SK-N-SH (cell line): ENCODE results near the gene ASB18. TPM values are rescaled to one million over a fixed set of nuclear protein-coding genes. Genes with fewer than 3 reads are reported as not detected.

Source experiments
- CTCF ChIA-PET: fragments of 300-600, 350-600 bp; formaldehyde crosslinking; extraction: SDS; loops from one replicate; lab custom pipeline; 2021; lab: Yijun Ruan, JAX
- POLR2A ChIA-PET: fragments of 350-600 bp; sonication (Branson Sonifier 250); formaldehyde crosslinking; extraction: SDS; loops from one replicate; lab custom pipeline; 2020; ENCODE audit warnings: antibody characterized with exemption, inconsistent platforms; lab: Yijun Ruan, JAX
- DNase-seq: peaks from one replicate; pipeline ENCODE4 v3.0.0; 2012
- H2AFZ ChIP-seq: fragments of 200-600 bp; sonication (generic); 2 replicates; pipeline ENCODE4 v1.8.1; 2016; ENCODE audit warnings: antibody characterized with exemption, mild to moderate bottlenecking, low read depth
- H3F3A ChIP-seq: fragments of 200-600 bp; sonication (generic); replicated peaks from 2 replicates; pipeline ENCODE3; 2016; ENCODE audit warnings: antibody characterized with exemption, mild to moderate bottlenecking; ENCODE audit not compliant: insufficient read depth
- H3K27ac ChIP-seq, 2 experiments: fragments of 200-500 bp in 1 of 2; fragments of 200-600 bp in 1 of 2; sonication (Bioruptor generic) in 1 of 2; sonication (generic), shearing (Covaris generic) in 1 of 2; 2 replicates each; pipeline versions ENCODE4 v1.5.1 to v1.6.1; 2014 to 2016; ENCODE audit warnings: low read depth in 2 of 2, inconsistent platforms in 1 of 2, low read length in 1 of 2, mild to moderate bottlenecking in 1 of 2, mixed read lengths in 1 of 2
- H3K27me3 ChIP-seq: fragments of 200-600 bp; sonication (generic), shearing (Covaris generic); 2 replicates; pipeline ENCODE4 v1.6.1; 2016; ENCODE audit warnings: mixed run types; ENCODE audit not compliant: insufficient read depth
- H3K36me3 ChIP-seq, 2 experiments: fragments of 200-500 bp in 1 of 2; fragments of 200-600 bp in 1 of 2; sonication (Bioruptor generic) in 1 of 2; sonication (generic) in 1 of 2; replicated peaks in 1 of 2; 2 replicates each; pipeline versions ENCODE3 to v1.5.1; 2014 to 2016; ENCODE audit warnings: low read length in 1 of 2, mild to moderate bottlenecking in 1 of 2; ENCODE audit not compliant: insufficient read depth in 2 of 2, control insufficient read depth in 1 of 2
- H3K4me1 ChIP-seq, 2 experiments: fragments of 200-500 bp in 1 of 2; fragments of 200-600 bp in 1 of 2; sonication (Bioruptor generic) in 1 of 2; sonication (generic), shearing (Covaris generic) in 1 of 2; 2 replicates each; pipeline versions ENCODE4 v1.5.1 to v1.6.1; 2014 to 2016; ENCODE audit warnings: low read depth in 1 of 2, low read length in 1 of 2, mixed run types in 1 of 2; ENCODE audit not compliant: insufficient read depth in 2 of 2, control insufficient read depth in 1 of 2
- H3K4me2 ChIP-seq: fragments of 200-600 bp; sonication (generic), shearing (Covaris generic); 2 replicates; pipeline ENCODE4 v1.6.1; 2017; ENCODE audit warnings: mixed run types
- H3K4me3 ChIP-seq, 2 experiments: fragments of 200-500 bp in 1 of 2; fragments of 200-600 bp in 1 of 2; sonication (Bioruptor generic) in 1 of 2; sonication (generic), shearing (Covaris generic) in 1 of 2; 2 replicates each; pipeline versions ENCODE4 v1.5.1 to v1.8.1; 2014 to 2016; ENCODE audit warnings: low read depth in 2 of 2, inconsistent platforms in 1 of 2, low read length in 1 of 2, mild to moderate bottlenecking in 1 of 2, mixed read lengths in 1 of 2, moderate library complexity in 1 of 2
- H3K79me2 ChIP-seq: fragments of 200-600 bp; sonication (generic); 2 replicates; pipeline ENCODE4 v1.8.1; 2017; ENCODE audit warnings: mild to moderate bottlenecking; ENCODE audit not compliant: insufficient read depth
- H3K9ac ChIP-seq: fragments of 200-600 bp; sonication (generic); 2 replicates; pipeline ENCODE4 v1.6.1; 2017; ENCODE audit warnings: mixed run types
- H3K9me2 ChIP-seq: fragments of 200-600 bp; sonication (generic); 2 replicates; pipeline ENCODE4 v1.6.1; 2017; ENCODE audit warnings: mixed run types
- H3K9me3 ChIP-seq: fragments of 200-600 bp; sonication (generic); 2 replicates; pipeline ENCODE4 v1.6.1; 2017; ENCODE audit warnings: mixed run types, mild to moderate bottlenecking, moderate library complexity
- H4K20me1 ChIP-seq: fragments of 200-600 bp; sonication (generic); 2 replicates; pipeline ENCODE4 v1.6.1; 2017; ENCODE audit warnings: mild to moderate bottlenecking, mixed run types; ENCODE audit not compliant: insufficient read depth
- EP300 ChIP-seq, 2 experiments: IDR thresholded peaks; 2 replicates each; pipeline versions ENCODE4 v1.4.0 to v1.6.1; 2012; ENCODE audit warnings: borderline replicate concordance in 1 of 2, low read depth in 1 of 2, low read length in 1 of 2
- GABPA ChIP-seq: IDR thresholded peaks from 2 replicates; pipeline ENCODE4 v1.4.0; 2012; ENCODE audit warnings: low read depth, mild to moderate bottlenecking
- GATA2 ChIP-seq: sonication (generic); formaldehyde crosslinking; IDR thresholded peaks from 2 replicates; pipeline ENCODE4 v1.5.0; 2020; ENCODE audit warnings: mild to moderate bottlenecking, missing genetic modification reagents
- NRF1 ChIP-seq: IDR thresholded peaks from 2 replicates; pipeline ENCODE4 v1.6.1; 2012; ENCODE audit warnings: low read depth, mild to moderate bottlenecking, low read length
- RCOR1 ChIP-seq: fragments of 150-350 bp; IDR thresholded peaks from 2 replicates; pipeline ENCODE4 v1.6.1; 2017; ENCODE audit warnings: antibody characterized with exemption, low read length
- TAF1 ChIP-seq: IDR thresholded peaks from 2 replicates; pipeline ENCODE4 v1.6.1; 2012; ENCODE audit warnings: low read depth, mild to moderate bottlenecking, low read length, moderate library complexity, borderline replicate concordance
- TEAD4 ChIP-seq: IDR thresholded peaks from 2 replicates; pipeline ENCODE4 v1.4.0; 2012; ENCODE audit warnings: mild to moderate bottlenecking, borderline replicate concordance; ENCODE audit not compliant: insufficient read depth
- WGBS: methylation state at CpG from one replicate; pipeline ENCODE4 v1.1.6; 2017; ENCODE audit warnings: low lambda C conversion rate; 5-methylcytosine and 5-hydroxymethylcytosine counted together
- polyA plus RNA-seq, 3 experiments: library from polyadenylated mRNA; depleted of rRNA; stranded (reverse); fragments of >200 nt; gene quantifications; 2 replicates each; pipeline ENCODE4 v1.2.3, GENCODE V29; 2012
- TF ChIP-seq, protein P1 (sequence below): IDR thresholded peaks from 2 replicates; pipeline ENCODE4 v1.4.0; 2012; ENCODE audit warnings: low read depth, borderline replicate concordance
- TF ChIP-seq, protein P2 (sequence below): fragments of 200-600 bp; sonication (generic); IDR thresholded peaks from 2 replicates; pipeline ENCODE4 v1.6.1; 2017; ENCODE audit warnings: antibody characterized with exemption, mild to moderate bottlenecking, moderate library complexity

ASB18 gene
- polyA plus RNA-seq, 1 of the 3 experiments (the other 2 are of a cell fraction): not detected

DNA sequence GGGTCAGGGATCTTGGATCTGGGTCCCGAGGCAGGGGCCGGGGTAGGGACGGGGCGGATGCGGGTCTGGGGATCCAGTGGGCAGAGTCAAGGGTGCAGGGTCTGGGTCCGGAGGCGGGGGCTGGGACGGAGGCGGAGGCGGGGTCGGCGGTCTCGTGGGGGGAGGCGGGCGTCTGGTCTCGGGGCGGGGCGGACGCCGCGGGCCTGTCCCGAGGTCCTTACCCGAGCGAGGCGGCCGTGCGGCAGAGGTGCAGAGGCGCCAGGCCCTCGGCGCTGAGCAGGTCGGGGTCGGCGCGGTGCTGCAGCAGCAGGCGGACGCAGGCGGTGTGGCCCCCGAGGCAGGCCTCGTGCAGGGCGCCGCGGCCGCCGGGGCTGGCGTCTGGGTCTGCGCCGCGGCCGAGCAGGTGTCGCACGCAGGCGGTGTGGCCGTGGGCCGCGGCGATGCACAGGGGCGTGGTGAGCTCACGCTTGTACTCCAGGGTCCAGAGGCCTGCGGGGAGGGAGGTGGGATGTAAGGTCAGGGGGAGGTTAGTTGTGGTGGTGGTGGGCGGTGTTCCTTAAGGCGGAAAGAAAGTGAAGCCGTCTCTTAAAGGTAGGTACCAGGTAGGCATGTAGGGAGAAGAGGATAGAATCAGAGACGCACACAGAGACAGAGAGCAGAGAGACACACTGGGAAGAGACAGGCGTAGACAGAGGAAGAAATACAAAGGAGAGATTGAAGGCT is 26.6 kb downstream of the ASB18 start:
- H2AFZ ChIP-seq: no peak overlapping the region
- TF ChIP-seq NRF1 (no peak), TAF1 (no peak)
- TF ChIP-seq, protein P1, sequence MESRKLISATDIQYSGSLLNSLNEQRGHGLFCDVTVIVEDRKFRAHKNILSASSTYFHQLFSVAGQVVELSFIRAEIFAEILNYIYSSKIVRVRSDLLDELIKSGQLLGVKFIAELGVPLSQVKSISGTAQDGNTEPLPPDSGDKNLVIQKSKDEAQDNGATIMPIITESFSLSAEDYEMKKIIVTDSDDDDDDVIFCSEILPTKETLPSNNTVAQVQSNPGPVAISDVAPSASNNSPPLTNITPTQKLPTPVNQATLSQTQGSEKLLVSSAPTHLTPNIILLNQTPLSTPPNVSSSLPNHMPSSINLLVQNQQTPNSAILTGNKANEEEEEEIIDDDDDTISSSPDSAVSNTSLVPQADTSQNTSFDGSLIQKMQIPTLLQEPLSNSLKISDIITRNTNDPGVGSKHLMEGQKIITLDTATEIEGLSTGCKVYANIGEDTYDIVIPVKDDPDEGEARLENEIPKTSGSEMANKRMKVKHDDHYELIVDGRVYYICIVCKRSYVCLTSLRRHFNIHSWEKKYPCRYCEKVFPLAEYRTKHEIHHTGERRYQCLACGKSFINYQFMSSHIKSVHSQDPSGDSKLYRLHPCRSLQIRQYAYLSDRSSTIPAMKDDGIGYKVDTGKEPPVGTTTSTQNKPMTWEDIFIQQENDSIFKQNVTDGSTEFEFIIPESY: no peak
- ChIA-PET POLR2A (interaction anchor here (1.0 kb wide), 1 partner anchor 9 kb away, joined by 8 read pairs; no protein-coding TSS in a partner anchor), CTCF (interaction anchor here (1.3 to 1.5 kb wide), 2 partner anchors 55 to 60 kb away, joined by 3 to 5 read pairs; no protein-coding TSS in a partner anchor)
- no peak overlapping the region for H3K27ac ChIP-seq
- H3K27me3 ChIP-seq: peaks cover 16% of the 10 kb centered on the region
- H3K79me2 ChIP-seq: no peaks in the 10 kb centered on the region
- no peak overlapping the region for H3K4me3 ChIP-seq
- 46% methylated on average over 13 of the region's 64 CpGs for WGBS
- H3K9ac ChIP-seq: no peak overlapping the region
- no peaks in the 10 kb centered on the region; the same call in 1 of the 2 replicates for H3K9me3 ChIP-seq
- H4K20me1 ChIP-seq: no peaks in the 10 kb centered on the region
- no peaks in the 10 kb centered on the region for H3F3A ChIP-seq
- peak; percentile 64 for DNase-seq
- H3K4me2 ChIP-seq: no peak overlapping the region
- H3K9me2 ChIP-seq: no peaks in the 10 kb centered on the region
- peaks cover 0 to 6% of the 10 kb centered on the region in 2 experiments; a peak in 1 of 4 replicates for H3K4me1 ChIP-seq
- no peaks in the 10 kb centered on the region for H3K36me3 ChIP-seq

DNA sequence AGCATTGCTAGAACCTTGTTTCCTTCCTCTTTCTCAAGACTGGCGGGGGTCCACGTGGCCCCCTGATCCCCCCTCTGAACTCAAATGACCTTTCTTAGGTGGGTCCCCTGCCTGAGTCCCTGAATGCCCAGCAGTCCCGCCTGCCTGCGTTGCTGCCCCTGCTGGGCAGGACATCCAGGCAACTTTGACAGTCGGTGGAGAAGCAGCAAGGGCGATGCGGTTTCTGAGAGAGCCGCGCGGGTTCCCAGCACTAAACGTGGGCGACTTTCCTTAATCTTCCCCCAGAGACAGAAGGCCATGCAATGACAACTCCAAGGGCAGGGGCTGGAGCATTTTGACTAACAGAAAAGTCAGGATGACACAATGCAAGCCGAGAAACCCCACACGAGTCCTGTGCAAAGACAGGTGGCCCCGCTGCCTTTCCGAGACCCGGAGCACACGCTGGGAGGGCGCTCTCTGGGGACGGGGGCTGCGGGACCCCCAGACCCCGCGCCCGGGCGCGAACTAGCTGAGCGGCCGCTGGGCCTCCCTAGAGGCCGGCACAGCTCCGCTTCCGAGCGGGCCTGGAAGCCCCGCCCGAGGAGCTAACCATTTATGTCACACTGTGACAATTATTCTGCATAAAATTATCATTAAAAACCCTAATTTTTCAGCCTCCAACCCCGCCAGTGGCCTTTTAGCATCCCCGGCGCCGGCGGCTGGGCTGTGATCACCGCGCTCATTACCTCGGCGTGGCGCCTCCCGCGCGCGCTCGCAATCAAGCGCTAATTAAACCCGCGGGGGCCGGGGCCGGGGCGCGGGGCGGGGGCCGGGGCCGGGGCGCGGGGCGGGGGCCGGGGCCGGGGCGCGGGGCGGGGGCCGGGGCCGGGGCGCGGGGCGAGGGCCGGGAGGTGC is 27.4 kb downstream of the ASB18 start:
- no peaks in the 10 kb centered on the region for H4K20me1 ChIP-seq
- DNase-seq: peak; percentile 55
- ChIA-PET CTCF (interaction anchor here (1.5 kb wide), 1 partner anchor 55 kb away, joined by 3 read pairs; no protein-coding TSS in a partner anchor), POLR2A (interaction anchor here (1.0 kb wide), 1 partner anchor 10 kb away, joined by 8 read pairs; no protein-coding TSS in a partner anchor)
- no peaks in the 10 kb centered on the region for H3K9me2 ChIP-seq
- H2AFZ ChIP-seq: no peak overlapping the region
- 1% methylated on average over 14 of the region's 73 CpGs for WGBS
- H3K79me2 ChIP-seq: no peaks in the 10 kb centered on the region
- 0 out of 4 replicates have a peak overlapping the region, but pooled peaks of 1 of the 2 experiments have one; percentile 13 for H3K4me3 ChIP-seq
- no peaks in the 10 kb centered on the region for H3K36me3 ChIP-seq
- H3K4me1 ChIP-seq: peaks cover 0 to 6% of the 10 kb centered on the region in 2 experiments; a peak in 1 of 4 replicates
- peaks cover 2% of the 10 kb centered on the region; the same call in 1 of the 2 replicates for H3K9me3 ChIP-seq
- TF ChIP-seq NRF1 (no peak), TAF1 (no peak), TEAD4 (no peak), GABPA (no peak), RCOR1 (no peak), GATA2 (CRISPR knock-in tag) (no peak), EP300 (IDR thresholded peaks at IDR 0.05; ENCODE audit: borderline replicate concordance in 1 of 2, low read depth in 1 of 2, low read length in 1 of 2) (no peak)
- TF ChIP-seq, protein P2, sequence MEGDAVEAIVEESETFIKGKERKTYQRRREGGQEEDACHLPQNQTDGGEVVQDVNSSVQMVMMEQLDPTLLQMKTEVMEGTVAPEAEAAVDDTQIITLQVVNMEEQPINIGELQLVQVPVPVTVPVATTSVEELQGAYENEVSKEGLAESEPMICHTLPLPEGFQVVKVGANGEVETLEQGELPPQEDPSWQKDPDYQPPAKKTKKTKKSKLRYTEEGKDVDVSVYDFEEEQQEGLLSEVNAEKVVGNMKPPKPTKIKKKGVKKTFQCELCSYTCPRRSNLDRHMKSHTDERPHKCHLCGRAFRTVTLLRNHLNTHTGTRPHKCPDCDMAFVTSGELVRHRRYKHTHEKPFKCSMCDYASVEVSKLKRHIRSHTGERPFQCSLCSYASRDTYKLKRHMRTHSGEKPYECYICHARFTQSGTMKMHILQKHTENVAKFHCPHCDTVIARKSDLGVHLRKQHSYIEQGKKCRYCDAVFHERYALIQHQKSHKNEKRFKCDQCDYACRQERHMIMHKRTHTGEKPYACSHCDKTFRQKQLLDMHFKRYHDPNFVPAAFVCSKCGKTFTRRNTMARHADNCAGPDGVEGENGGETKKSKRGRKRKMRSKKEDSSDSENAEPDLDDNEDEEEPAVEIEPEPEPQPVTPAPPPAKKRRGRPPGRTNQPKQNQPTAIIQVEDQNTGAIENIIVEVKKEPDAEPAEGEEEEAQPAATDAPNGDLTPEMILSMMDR: peak; percentile 16; the same call in 1 of the 2 replicates
- peak overlapping the region; percentile 21 for H3K4me2 ChIP-seq
- H3K9ac ChIP-seq: no peak overlapping the region
- no peaks in the 10 kb centered on the region for H3F3A ChIP-seq
- H3K27ac ChIP-seq: no peak overlapping the region
- H3K27me3 ChIP-seq: peaks cover 16% of the 10 kb centered on the region
